ENCODE data around the gene GMEB1.
"Not testable (repeated sequence)": the region's sequence is repeated elsewhere in the genome, so short reads cannot be mapped to it uniquely, and the experiment has no call there.

The GMEB1 gene

GRCh38 chr1:28668191-28668955 is at the start of gene GMEB1:
GMEB1 (plus strand) TSS chr1:28668784; CDS start chr1:28683613, 14,829 bp downstream.
- peak; percentile 15 for FAIRE-seq

DNA sequence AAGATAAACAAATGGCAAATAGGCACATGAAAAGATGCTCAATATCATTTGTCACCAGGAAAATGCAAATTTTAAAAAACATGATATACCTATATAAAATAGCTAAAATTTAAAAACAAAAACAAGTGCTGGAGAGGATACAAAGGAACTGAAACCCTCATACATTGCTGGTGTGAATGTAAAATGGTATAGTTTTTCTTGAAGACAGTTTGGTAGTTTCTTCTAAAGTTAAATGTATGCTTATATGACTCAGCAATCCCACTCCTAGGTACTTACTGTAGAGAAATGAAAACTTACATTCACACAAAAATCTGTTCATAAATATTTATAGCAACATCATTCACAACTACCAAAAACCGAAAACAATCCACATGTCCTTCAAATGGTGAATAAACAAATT is 36.9 kb upstream of the GMEB1 start:
- peak; percentile 56 for FAIRE-seq

GRCh38 chr1:28632560-28632959 is 36.0 kb upstream of the GMEB1 start:
- FAIRE-seq, result no peak

DNA sequence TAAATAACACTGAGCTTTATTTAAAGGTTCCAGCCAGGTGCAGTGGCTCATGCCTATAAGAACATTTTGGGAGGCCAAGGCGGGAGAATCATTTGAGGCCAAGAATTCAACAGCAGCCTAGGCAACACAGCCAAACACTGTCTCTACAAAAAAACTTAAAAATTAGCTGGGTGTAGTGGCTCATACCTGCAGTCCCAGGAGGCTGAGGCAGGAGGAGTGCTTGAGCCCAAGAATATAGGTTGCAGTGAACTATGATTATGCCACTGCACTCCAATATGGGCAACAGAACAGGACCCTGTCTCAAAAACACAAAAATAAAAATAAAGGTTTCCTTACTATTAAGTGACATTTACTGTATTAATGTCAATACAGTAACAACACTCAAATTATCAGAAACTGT is 27.8 kb upstream of the GMEB1 start:
- no peak for FAIRE-seq

DNA sequence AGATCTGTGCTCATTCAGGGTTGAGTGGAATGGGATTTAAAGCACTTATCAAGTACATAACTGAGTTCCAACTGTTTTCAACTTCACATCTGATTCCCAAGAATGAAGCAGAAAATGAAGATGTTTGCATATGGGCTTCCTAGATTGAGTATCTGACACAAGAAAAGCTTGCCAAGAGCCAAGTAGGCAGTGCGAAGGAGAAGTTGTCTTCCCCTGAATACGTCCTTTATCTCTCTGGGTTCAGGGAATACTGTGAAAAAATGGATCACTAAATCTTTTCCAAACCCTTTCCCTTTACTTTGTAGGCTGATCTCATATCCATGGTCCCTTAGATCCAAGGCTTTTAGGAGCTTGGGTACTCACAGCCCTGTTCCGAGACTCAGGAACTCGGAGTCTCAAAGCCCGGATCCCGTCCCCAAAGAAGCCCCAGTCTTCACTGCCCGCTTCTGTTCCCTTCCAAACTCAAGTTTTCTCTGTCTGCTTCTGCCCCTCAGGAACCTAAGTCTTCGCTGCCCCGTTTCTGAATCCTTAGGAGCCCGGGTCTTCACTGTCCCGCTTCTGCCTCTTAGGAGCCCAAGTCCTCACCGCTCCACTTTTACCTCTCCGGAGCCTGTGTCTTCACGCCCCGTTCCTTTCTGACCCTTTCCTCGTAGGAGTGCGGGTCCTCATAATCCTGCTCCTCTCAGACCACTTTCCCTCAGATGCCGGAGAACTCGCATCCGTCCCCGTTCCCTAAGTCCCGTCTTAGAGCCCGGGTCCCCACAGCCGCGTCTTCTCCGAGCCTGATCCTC is 26.3 kb upstream of the GMEB1 start:
- no peak for FAIRE-seq

- FAIRE-seq, result peak; percentile 62
Observed at GRCh38 chr1:28642847-28643635, 25.5 kb upstream of the GMEB1 start, which contains the start of gene TAF12. TAF12 (minus strand) TSS chr1:28643067; CDS start chr1:28622081, 20,986 bp downstream.

- no peak for FAIRE-seq
Observed at GRCh38 chr1:28644494-28644893, 24.1 kb upstream of the GMEB1 start.

DNA sequence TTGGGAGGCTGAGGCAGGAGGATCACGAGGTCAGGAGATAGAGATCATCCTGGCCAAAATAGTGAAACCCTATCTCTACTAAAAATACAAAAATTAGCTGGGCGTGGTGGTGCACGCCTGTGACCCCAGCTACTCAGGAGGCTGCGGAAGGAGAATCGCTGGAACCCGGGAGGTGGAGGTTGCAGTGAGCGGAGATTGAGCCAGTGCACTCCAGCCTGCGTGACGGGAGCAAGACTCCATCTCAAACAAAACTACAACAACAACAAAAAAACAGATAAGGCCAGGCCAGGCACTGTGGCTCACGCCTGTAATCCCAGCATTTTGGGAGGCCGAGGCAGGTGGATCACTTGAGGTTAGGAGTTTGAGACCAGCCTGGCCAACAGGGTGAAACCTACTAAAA is 23.2 kb upstream of the GMEB1 start:
- FAIRE-seq, result not testable (repeated sequence)

DNA sequence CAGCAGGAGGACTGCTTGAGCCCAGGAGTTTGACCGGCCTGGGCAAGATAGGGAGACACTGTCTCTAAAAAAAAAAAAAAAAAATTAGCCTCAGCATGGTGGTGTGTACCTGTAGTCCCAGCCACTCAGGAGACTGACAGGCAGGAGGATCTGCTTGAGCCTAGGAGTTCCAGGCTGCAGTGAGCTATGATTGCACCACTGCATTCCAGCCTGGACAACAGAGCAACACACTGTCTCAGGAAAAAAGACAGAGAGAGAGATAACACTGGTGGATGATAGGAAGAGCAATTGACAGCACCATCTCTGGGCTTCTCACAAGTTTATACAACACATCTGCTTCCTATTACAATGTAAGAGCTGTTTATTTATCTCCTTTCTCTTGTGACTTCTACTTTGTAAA is 22.5 kb upstream of the GMEB1 start:
- FAIRE-seq, result no peak

DNA sequence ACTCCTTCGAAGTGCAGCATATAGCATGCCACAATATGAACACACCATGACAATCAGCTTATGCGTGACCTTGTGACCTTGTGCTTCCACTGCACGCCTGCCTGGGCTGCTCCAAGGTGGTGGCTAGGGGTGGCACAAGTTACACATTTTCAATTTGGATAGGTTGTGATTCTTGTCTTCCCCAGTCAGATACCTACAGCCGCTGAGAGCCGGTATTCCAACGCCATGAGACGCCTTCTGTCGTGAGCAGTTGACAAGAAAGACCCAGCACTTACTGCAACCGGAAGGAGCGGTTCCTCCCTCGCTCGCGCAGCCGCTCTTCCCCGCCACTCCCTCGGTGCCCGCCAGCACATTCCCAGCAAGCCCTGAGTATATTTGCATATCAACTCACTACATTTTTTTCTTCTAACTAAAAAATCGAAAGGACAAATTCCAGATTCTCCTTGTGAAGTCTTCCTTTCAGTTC is 20.5 kb upstream of the GMEB1 start:
- FAIRE-seq, result peak; percentile 93

DNA sequence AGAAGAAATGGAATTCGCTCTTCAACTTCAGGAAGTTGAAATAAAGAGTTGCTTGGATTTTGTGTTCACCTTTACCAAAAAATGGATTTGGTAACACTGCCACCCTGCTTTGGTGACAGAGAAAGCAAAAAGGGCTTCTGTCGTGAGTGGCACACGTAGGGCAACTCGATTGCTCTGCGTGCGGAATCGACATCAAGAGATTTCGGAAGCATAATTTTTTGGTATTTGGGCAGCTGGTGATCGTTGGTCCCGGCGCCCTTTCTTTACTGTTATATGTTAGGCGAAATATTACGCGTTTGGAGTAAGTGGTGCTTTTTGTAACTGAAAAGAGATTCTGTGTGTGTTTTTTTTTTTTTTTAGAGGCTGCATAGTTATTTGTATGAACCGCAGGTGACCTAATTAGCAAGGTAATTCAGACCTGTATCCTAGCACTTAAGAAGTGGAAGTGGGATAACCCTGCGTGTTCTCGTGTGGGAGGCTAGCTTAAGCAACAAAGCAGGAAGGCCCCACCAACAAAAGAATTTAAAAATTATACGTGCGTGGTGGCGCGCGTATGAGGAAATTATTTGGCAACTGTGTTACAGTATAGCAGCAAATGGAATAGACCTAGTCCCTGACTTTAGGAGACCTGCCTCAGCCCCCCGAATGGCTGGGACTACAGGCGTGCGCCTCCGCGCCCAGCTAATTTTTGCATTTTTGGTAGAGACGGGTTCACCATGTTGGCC is 19.9 kb upstream of the GMEB1 start, which contains the start of gene RNU11:
Gene RNU11, plus strand, starts transcription at position 127 of the 725 bp plus-strand sequence.
- FAIRE-seq, result no peak

DNA sequence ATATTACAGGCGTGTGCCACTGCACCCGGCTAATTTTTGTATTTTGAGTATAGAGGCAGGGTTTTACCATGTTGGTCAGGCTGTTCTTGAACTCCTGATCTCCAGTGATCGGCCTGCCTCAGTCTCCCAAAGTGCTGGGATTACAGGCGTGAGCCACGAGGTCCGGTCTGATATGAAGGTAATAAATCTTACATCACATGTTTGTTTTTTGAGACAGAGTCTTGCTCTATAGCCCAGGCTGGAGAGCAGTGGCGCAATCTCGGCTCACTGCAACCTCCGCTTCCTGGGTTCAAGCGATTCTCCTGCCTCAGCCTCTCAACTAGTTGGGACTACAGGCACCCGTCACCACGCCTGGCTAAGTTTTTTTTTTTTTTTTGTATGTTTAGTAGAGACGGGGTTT is 15.5 kb upstream of the GMEB1 start:
- FAIRE-seq, result not testable (repeated sequence)

- not testable (repeated sequence) for FAIRE-seq
Observed at GRCh38 chr1:28653870-28654269, 14.7 kb upstream of the GMEB1 start.

- not testable (repeated sequence) for FAIRE-seq
Observed at GRCh38 chr1:28655448-28656311, 12.9 kb upstream of the GMEB1 start.

DNA sequence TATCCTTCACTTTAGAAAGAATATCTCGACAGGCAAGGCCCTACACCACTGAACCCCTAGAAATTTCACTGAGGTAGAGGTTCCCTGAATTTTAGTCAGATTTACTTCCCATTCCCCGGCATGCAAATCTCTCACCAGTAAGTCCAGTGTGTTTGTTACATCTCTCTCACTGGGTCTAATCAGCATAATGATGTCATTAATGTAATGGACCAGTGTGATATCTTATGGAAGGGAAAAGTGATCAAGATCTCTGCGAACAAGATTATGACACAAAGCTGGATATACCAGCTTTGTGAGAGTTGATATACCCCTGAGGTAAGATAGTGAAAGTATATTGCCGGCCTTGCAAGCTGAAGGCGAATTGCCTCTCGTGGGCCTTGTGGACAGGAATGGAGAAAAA is 12.2 kb upstream of the GMEB1 start:
- FAIRE-seq, result no peak

GRCh38 chr1:28663871-28664470 is 4.6 kb upstream of the GMEB1 start:
- FAIRE-seq, result no peak

- FAIRE-seq, result no peak
Observed at GRCh38 chr1:28666806-28667205, 1.8 kb upstream of the GMEB1 start.

DNA sequence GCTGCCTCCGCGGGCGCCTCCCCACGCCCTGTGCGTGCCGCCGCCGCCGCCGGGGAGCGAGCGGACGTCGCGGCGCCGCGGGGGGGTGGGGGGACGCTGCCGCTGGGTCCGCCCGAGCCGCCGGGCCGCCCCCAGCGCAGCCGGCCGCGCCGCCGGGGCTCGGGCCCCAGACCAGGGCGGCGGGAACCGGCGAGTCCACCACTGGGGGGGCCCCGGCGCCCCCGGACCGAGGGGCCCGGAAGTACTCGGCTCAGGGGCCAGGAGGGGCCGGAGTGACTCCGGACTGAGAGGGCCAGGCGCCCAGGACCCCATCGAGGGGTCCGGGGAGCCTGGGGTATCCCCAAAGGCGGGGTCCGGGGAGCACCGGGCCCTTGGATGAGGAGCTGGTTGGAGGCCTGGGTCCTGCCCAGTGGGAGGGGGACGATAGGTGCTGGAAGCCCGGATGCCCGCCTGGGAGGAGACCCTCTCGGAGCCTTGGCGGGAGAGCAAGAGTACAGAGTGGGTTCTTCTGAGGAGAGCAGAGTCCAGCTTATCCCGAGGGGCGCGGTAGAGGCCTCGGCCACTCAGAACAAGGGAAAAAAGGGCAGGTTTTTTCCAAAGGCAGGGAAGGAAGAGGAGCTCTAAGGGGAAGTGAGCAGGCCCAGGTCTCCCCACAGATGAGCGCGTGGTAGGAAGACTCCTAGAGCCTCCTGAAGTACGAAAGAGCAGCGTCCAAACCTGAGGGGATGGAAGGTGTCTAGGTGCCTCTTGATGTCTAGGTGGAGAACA is 556 bp downstream of the GMEB1 start:
- no peak for FAIRE-seq

DNA sequence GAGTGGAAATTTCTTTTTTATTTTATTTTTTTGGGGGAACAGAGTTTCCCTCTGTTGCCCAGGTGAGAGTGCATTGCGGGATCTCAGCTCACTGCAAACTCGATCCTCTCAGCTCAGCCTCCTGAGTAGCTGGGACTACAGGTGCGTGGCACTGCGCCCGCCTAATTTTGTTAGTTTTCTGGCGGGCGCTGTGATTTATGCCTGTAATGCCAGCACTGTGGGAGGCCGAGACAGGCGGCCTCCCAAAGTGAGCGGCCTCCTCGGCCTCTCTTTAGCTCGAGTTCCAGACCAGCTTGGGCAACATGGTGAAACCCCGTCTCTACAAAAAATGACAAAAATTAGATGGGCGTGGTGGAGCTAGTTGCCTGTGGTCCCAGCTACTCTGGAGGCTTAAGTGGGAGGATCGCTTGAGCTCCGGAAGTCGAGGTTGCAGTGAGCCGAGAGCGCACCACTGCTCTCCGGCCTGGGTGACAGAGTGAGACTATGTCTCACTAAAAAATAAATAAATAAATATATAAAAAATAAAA is 2.7 kb downstream of the GMEB1 start:
- FAIRE-seq, result no peak

DNA sequence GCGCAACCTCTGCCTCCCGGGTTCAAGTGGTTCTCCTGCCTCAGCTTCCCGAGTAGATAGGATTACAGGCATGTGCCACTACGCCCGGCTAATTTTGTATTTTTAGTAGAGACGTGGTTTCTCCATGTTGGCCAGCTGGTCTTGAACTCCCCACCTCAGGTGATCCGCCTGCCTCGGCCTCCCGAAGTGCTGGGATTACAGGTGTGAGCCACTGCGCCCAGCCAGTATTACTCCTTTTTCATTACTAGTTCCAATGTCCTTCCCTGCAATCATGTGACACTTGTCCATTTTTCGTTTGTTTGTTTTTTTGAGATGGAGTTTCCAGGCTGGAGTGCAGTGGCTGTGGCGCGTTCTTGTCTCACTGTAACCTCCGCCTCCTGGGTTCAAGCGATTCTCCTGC is 4.4 kb downstream of the GMEB1 start:
- FAIRE-seq, result not testable (repeated sequence)
